Epithelial cell of proximal tubule (primary cell): ENCODE data around the gene RPP25L. TPM values are rescaled to one million over a fixed set of nuclear protein-coding genes. Genes with fewer than 3 reads are reported as not detected.

Source experiments
- DNase-seq: peaks from one replicate; pipeline ENCODE4 v3.0.0-alpha.2; 2011; ENCODE audit warnings: low read depth
- H3K4me3 ChIP-seq: 2 replicates; pipeline ENCODE4 v1.5.1; 2011; ENCODE audit warnings: low read depth, mild to moderate bottlenecking, low read length
- total RNA-seq: library from RNA; depleted of rRNA; stranded (reverse); fragments of >200 nt; gene quantifications from 2 replicates; pipeline ENCODE4 v1.2.3, GENCODE V29; 2015
- TF ChIP-seq, protein P1 (sequence below): conservative IDR thresholded peaks from 2 replicates; pipeline ENCODE4 v1.5.1; 2012; ENCODE audit warnings: low read depth, mild to moderate bottlenecking, low read length

Gene RPP25L
- total RNA-seq, 1 donor from 2014 or later = 31.5 TPM

DNA sequence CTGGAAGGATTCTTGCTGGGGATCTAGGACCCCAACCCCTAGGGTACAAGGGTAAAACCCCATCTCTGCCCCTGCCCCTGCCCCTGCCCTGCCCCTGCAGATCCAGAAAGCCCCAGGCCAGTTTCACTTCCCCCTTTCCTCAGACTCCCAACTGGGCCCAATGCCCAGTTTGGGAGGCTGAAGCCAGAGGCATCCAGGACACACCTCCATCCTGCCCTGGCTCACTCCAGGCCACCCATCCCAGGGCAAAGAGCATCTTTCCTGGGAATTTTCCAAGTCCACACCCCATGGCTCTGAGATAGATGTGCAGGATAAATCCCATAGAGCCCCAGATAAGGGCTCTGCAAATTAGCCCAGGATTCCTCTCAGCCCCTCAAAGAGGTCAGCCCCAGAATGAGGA is 39.8 kb downstream of the RPP25L start:
- TF ChIP-seq, protein P1, sequence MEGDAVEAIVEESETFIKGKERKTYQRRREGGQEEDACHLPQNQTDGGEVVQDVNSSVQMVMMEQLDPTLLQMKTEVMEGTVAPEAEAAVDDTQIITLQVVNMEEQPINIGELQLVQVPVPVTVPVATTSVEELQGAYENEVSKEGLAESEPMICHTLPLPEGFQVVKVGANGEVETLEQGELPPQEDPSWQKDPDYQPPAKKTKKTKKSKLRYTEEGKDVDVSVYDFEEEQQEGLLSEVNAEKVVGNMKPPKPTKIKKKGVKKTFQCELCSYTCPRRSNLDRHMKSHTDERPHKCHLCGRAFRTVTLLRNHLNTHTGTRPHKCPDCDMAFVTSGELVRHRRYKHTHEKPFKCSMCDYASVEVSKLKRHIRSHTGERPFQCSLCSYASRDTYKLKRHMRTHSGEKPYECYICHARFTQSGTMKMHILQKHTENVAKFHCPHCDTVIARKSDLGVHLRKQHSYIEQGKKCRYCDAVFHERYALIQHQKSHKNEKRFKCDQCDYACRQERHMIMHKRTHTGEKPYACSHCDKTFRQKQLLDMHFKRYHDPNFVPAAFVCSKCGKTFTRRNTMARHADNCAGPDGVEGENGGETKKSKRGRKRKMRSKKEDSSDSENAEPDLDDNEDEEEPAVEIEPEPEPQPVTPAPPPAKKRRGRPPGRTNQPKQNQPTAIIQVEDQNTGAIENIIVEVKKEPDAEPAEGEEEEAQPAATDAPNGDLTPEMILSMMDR = no peak
- no peak overlapping the region for H3K4me3 ChIP-seq
- DNase-seq = no peak

DNA sequence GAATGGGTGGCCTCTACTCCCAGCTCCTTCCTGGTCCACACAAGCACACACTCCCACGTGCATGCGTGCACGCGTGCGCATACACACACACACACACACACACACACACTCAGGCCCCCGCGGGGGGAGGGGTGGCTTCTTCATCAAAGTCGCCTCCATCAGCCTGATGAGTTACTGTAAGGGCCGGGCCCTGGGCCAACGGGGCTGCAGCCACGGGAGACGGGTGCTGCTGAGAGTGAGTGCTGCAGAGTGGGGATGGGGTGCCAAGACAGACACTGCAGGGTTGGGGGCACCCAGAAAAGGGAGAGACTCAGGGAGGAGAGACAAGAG is 40.5 kb downstream of the RPP25L start:
- no peak overlapping the region for H3K4me3 ChIP-seq
- no peak for DNase-seq
- TF ChIP-seq, protein P1 = no peak

DNA sequence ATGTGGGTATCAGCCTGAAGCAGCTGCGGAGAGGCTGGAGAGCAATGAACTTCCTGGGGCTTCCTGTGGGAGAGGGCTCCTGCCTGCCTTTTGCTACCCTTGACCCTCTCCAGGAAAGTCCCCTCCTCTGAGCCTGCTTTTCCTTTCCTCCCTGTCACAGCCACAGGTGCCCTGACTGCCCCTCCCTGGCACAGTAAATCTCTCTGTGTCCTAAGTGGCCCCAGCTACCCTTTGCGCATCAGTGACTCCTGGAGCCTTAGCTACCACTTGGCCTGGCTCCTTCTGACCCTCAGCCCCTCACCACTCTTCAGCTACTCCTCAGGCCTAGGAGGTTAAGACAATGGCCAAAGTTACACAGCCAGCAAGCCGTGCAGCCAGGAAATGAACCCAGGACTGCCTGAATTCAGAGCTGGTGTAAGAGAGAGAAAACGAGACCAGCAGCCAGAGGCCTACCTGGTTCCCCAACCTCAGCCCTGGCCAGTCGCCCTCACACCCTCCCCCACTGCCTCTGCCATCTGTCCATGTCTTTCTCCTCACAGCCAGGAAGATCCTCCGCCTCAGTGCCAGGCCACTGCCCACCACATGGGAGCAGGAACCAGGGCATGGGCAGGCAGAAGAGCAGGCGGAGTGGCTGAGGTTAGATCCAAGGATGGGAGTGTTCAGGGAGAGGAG is 41.0 kb downstream of the RPP25L start:
- no peak overlapping the region for H3K4me3 ChIP-seq
- TF ChIP-seq, protein P1 = no peak
- no peak for DNase-seq

DNA sequence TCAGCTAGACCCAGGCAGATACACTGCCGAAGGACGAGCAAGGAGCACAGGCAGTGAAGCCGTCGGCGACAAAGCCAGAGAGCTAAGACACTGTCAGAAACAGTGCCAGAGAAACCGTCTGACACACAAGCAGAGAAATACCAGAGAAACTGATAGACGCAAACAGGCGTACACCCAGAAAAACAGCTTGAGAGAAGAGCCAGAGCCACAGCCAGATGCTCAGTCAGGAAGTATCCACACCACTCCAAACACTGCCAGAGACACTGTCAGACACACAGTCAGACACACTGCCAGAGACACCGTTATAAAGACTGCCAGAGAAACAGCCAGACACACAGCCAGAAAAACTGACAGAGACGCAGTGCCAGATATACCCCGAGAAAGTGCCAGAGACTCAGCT is 41.5 kb downstream of the RPP25L start:
- H3K4me3 ChIP-seq = no peak overlapping the region
- no peak for DNase-seq
- TF ChIP-seq, protein P1 = no peak

DNA sequence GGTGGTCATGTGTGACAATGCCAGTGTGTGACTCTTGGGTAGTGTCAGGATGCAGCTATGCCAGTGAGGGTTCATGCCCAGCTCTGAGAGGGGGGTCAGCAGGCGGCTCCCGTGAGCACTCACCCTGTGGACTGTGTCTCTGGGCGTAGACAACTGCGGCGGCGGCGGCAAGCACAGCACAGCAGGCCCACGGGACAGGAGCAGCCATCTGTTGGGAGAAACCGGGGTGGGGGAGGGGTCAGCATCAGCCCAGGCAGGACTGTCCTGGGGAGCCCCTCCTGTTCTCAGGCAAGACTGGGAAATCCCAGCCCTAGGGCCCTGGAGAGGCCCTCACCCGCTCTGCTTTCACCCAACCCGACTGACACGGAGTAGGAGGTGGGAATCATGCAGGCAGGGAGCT is 43.1 kb downstream of the RPP25L start:
- DNase-seq = no peak
- H3K4me3 ChIP-seq = no peak overlapping the region
- TF ChIP-seq, protein P1 = no peak

DNA sequence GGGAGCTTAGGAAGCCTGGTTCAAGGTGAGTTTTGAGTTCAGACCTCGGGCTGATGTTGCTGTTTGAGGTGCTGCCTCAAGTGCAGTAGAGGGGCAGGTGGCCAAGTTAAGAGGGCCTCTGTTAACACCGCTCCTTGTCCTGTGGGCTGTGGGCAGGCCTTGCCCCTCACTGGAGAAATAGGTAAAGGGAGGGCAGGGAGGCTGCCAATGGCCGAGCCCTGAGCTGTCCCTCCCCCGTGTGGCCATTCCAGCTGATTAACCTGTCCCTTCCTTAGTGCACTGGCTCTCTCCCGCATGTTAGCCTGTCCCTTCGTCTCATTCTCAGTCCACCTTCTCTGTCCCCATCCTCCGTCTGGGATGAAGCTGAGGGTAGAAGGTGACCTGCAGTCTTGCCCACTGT is 43.8 kb downstream of the RPP25L start:
- TF ChIP-seq, protein P1 = no peak
- DNase-seq = no peak

DNA sequence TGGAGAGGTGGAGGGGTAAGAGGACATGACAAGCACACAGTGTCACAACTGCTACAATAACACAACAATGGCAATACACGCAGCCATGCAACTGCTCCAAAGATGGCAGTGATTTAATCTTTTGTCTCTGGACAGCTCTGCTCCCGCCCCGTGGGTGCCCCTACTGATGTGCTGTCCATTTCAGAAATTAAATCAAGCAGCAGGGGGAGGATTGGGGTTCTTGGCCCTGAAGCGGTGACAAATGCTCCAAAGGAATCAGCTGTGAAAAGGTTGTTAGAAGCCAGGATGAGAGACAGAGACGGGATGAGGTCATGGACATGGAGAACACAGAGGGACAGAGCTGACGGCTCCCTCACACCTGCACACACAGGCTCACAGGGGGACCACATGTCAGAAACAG is 44.9 kb downstream of the RPP25L start:
- DNase-seq = no peak
- H3K4me3 ChIP-seq = no peak overlapping the region
- TF ChIP-seq, protein P1 = no peak

More for the DNA sequence above, 43.8 kb downstream of the RPP25L start:
- no peak overlapping the region for H3K4me3 ChIP-seq
